Esophagus muscularis mucosa (tissue), 4 donors: ENCODE data around the gene NRCAM.

Source experiments
- CTCF ChIP-seq, 3 experiments: fragments of 200-600 bp in 2 of 3; fragments of 450-650 bp in 1 of 3; sonication (generic) in 2 of 3; IDR thresholded peaks; one replicate each; pipeline ENCODE4 v1.5.1; 2017 to 2019; ENCODE audit warnings: antibody characterized with exemption in 3 of 3, mild to moderate bottlenecking in 2 of 3, moderate library complexity in 1 of 3
- EP300 ChIP-seq: sonication (generic); formaldehyde crosslinking; IDR thresholded peaks from one replicate; pipeline ENCODE4 v1.6.1; 2017; ENCODE audit warnings: antibody characterized with exemption
- POLR2A ChIP-seq: fragments of 450-650 bp; IDR thresholded peaks from one replicate; pipeline ENCODE4 v1.6.1; 2017; ENCODE audit warnings: antibody characterized with exemption, moderate library complexity, mild to moderate bottlenecking, low read depth
- POLR2AphosphoS5 ChIP-seq, 2 donors: sonication (generic); formaldehyde crosslinking; IDR thresholded peaks; one replicate each; pipeline ENCODE4 v1.6.1; 2017; ENCODE audit warnings: antibody characterized with exemption in 2 of 2

DNA sequence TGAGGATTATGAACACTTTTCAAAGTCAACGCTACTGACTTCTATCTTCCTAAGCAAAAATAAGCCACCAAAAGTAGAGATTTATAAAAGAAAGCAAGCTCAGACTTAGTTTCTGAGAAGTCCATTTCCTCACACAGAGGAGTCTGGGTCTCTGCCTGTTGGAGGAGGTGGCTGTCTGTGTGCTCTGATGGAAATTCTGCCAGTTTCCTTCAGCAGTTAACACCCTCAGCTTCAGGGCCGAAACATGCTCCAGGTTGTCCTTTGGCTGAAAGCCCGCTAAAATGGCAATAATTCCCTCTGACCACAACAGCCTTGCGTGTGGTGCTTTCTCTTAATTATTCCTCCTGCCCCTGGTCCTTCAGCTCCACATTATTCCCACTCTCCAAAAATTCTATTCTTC lies 198.3 kb downstream of the NRCAM start:
- TF ChIP-seq CTCF (IDR thresholded peaks at IDR 0.05), result no peak
- no peak for TF ChIP-seq POLR2A
- TF ChIP-seq EP300, result no peak
- no peak for TF ChIP-seq POLR2AphosphoS5 (IDR thresholded peaks at IDR 0.05)
